GM18511 (cell line): Measurements from ENCODE around the gene SMAGP.
"Not testable (repeated sequence)": the region's sequence is repeated elsewhere in the genome, so short reads cannot be mapped to it uniquely, and the experiment has no call there.

Experiments
- ATAC-seq: cut with Tn5 transposase; IDR thresholded peaks from one replicate; pipeline ENCODE4 v1.9.1; 2021; ENCODE audit warnings: mild to moderate bottlenecking, moderate library complexity; ENCODE audit not compliant: unreplicated experiment

The SMAGP gene

DNA sequence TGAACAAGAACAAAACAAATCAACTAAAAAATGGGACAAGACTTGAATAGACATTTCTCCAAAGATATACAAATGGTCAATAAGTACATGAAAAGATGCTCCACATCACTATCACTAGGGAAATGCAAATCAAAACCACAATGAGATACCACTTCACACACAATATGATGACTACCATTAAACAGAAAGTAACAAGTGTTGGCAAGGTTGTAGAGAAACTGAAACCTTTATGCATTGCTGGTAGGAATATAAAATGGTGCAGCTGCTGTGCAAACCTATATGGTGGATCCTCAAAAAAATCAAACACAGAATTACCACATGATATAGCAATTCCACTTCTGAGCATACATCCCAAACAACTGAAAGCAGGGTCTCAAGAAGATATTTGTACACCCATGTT lies 5.2 kb downstream of the SMAGP start:
- ATAC-seq = no peak

GRCh38 chr12:51264297-51264696 lies 5.9 kb downstream of the SMAGP start:
- no peak for ATAC-seq

DNA sequence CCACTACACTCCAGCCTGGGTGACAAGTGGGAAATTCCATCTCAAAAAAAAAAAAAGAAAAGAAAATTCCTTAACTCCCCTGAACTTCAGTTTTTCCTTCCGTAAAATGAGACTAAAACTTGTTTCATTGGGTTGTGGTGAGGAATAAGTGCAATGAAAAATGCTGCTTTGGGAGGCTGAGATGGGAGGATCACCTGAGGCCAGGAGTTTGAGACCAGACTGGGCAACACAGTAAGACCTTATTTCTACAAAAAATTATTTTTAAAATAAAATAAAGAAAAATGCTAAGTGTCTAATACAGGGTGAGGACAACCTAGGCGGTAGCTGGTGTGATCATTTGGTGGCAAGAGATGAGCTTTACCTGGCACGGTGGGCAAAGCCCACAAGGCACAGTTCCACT lies 6.9 kb downstream of the SMAGP start:
- ATAC-seq = no peak

DNA sequence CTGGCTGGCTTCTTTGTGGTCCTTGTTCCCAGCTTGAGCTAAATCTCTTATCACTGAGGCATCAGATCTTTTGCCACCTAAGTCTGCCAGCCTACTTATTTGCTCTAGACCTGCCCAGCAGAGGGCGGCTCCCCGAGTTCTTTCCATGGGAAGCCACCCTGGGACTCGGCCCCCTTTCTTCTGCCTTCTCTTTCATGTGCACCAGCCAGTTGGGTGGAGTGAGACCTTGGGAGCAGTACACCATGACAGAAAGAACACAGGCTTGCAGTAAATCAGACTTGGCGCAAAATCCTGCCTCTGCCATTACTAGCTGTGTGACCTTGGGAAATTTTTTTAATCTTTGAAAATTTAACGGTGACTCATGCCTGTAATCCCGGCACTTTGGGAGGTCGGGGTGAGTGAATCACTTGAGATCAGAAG lies 7.4 kb downstream of the SMAGP start:
- ATAC-seq = no peak

- ATAC-seq = not testable (repeated sequence)
Observed at GRCh38 chr12:51259600-51259999, 10.6 kb downstream of the SMAGP start.

- no peak for ATAC-seq
Observed at GRCh38 chr12:51254536-51254935, 15.7 kb downstream of the SMAGP start.

DNA sequence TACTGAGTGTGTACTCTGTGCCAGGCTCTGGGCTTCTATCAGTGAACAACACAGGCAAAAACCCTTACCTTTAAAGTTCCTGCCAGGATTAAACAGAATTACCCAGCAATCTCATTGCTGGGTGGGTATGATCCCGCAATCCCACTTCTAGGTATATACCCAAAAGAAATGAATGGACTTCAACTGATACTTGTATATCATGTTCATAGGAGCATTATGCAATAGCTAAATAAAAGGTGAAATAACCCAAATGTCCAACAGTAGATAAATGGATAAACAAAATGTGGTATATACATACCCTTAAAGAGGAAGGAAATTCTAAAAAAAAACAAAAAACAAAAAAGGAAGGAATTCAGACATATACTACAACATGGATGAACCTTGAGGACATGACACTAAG lies 16.9 kb downstream of the SMAGP start:
- no peak for ATAC-seq

DNA sequence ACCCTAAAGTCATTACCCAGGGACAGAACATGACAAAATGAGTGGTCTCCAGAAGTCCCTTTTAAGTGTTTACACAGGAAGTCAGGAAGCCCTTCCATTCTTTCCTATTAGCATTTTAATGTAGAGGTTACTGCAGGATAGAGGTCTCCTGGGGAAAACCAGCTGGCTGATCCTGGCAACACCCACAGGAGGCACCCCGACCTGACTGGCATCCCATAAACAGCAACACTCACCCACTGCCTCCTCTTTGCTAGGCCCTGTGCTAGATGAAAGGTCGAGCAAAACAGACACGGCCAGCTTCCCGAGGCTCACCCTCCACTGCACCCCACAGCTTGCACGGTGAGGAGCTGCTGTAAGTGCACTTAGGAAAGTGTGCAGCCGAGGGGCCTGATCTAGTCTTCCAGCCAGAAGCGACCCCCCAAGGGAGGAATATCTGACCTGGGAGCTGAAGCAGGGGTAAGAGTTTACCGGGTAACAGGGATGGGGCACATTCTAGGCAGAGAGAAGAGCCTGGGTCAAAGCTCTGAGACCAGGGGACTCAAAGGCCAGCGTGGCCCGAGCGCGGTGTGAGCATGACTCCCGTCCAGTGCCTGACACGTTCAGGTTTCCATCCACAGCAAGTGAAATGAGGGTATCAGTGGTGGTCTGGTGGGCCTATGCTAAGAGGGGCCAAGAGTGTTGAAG lies 22.6 kb downstream of the SMAGP start:
- no peak for ATAC-seq

- no peak for ATAC-seq
Observed at GRCh38 chr12:51246254-51246853, 23.9 kb downstream of the SMAGP start.

GRCh38 chr12:51245476-51246253 lies 24.6 kb downstream of the SMAGP start:
- no peak for ATAC-seq

GRCh38 chr12:51244269-51244668 lies 25.9 kb downstream of the SMAGP start:
- no peak for ATAC-seq

DNA sequence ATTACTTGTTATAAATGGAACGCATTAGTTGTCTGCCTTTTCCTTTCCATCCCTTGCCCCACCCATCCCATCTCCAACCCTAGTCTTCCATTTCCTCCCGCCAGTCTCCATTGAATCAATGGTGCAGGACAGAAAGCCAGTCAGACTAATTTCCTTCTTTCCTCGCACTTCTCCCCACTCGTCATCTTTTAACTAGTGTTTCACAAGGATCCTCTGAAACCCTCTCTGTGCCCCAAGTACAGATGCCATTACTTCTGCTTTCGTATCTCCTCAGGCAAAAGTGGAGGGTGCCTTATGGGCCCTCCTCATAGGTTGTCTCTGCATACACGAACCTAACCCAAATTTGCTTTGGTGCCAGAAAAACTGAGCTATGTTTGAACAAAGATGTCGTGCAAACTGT lies 27.3 kb downstream of the SMAGP start:
- ATAC-seq = no peak

DNA sequence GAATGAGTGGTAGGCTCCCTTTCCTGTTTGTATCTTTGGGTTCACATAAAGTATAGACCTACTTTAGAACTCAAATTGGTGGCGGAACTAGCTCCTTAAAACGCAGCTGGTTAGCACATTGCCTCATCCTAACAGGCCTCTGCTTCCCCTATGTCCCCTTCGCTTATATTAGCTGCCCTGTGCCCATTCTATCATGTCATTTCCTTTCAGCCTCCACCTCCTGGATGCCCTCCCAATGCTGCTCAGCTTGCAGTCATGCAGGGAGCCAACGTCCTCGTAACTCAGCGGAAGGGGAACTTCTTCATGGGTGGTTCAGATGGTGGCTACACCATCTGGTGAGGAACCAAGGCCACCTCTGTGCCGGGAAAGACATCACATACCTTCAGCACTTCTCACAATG lies 28.1 kb downstream of the SMAGP start:
- no peak for ATAC-seq

- ATAC-seq = no peak
Observed at GRCh38 chr12:51240971-51241370, 29.2 kb downstream of the SMAGP start.

DNA sequence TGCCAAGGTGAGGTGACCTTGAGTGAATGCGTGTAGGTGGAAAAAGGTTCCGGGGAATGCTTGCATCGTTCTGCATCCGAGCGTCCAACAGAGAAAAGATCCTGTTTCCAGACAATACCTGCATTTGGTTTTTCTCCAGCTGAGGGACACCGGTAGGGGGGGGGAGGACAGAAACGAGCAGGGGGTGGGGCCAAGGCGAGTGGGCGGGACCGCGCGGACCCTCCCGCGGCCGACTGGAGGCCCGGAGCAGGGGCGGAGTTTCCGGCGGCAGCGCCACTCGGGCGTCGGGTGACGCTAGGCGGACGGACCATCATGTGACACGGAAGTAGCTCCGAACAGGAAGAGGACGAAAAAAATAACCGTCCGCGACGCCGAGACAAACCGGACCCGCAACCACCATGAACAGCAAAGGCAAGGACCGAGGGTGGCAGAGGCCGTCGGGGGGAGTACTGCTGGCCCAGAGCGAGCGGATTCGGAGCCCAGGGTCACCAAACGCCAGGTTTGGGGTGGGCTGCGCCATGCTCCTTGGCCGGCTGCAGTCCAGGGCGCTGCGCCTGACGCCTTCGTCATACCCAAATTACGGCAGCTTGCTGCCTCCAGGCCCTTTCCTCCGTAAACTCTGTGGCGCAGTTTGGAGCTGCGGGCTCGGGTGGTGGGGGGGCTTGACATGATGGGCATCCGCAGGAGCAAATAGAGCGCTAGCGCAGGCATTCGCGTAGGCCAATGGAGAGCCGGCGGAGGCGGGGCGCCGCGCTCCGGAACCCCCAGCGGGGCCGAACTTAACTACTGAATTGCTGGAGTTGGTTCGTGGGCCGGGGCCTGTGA lies 31.5 kb downstream of the SMAGP start, which contains the start of gene DAZAP2:
DAZAP2 (plus strand) TSS at position 317 of the 825 bp plus-strand sequence; CDS start at position 399, 82 bp downstream.
- ATAC-seq = peak; percentile 92

GRCh38 chr12:51238037-51238509 lies 32.1 kb downstream of the SMAGP start:
- ATAC-seq = no peak

- ATAC-seq = no peak
Observed at GRCh38 chr12:51234530-51234929, 35.7 kb downstream of the SMAGP start.

- no peak for ATAC-seq
Observed at GRCh38 chr12:51232642-51233041, 37.6 kb downstream of the SMAGP start.

GRCh38 chr12:51229116-51229809 lies 41.0 kb downstream of the SMAGP start:
- no peak for ATAC-seq

GRCh38 chr12:51227962-51228361 lies 42.3 kb downstream of the SMAGP start:
- ATAC-seq = no peak
